Measurements from ENCODE around the gene ZMIZ2.
"Not testable (repeated sequence)": the region's sequence is repeated elsewhere in the genome, so short reads cannot be mapped to it uniquely, and the experiment has no call there.

Gene ZMIZ2

DNA sequence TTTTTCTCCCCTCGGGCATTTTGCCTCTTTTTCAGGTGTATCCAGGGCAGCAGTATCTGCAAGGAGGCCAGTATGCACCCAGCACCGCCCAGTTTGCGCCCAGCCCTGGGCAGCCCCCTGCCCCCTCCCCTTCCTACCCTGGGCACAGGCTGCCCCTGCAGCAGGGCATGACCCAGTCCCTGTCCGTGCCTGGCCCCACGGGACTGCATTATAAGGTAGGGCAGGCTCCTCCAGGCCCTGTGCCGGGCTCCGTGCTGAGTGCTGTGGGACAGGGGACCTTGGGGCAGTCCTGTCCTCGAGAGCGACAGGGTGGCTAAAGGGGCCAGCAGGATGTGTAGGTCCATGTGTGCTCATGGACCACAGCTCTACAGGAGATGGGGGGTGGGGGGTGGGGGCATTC is 10.6 kb downstream of the ZMIZ2 start:
- DNase-seq = no peak

DNA sequence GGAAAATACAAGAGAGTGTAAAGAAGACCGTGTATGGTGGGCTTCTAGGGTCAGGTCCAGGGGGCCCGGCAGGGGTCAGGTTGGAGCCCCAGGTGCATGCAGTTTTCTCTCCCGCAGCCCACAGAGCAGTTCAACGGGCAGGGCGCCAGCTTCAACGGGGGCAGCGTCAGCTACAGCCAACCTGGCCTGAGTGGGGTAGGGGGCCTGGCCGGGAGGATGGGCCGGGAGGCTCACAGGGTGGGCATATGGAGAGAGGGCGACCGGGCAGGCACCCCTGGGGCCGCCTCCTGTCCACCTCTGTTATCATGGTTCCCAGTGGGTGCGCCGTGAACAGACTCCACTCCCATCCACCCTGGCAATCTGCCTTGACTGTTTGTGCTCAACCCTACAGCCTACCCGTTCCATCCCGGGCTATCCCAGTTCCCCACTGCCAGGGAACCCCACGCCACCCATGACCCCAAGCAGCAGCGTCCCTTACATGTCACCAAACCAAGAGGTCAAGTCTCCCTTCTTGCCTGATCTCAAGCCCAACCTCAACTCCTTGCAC is 11.5 kb downstream of the ZMIZ2 start:
- DNase-seq = no peak

DNA sequence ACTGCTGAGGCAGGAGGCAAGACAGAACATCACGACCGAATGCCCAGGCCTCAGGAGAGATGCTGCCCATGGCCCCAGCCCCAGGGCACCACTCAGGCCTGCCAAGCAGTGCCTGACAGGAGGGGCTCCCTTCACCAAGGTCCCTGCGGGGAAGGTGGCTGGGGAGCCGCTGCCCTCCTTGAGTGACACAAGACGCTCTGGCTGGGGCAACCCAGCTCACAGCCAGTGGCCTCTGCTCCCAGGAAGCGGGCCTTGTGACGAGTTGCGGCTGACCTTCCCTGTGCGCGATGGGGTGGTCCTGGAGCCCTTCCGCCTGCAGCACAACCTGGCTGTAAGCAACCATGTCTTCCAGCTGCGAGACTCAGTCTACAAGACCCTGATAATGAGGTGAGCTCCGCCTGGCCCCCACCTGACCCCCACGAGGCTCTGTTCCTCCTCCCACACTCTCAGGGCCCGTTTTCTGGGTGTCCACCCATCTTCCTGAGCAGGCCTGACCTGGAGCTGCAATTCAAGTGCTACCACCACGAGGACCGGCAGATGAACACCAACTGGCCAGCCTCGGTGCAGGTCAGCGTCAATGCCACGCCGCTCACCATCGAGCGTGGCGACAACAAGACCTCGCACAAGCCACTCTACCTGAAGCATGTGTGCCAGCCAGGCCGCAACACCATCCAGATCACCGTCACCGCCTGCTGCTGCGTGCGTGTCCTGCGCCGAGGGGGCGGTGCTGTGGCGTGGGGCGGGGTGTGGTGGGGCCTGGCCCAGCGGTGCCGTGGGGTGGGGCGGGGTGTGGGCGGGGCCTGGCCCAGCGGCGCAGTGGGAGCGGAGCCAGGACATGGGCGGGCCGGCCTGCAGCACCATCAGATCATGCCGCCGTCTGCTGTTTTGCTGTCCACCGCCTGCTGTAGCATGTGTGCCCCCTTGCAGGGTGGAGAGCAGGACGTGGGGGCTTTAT is 12.8 kb downstream of the ZMIZ2 start:
- no peak for DNase-seq

DNA sequence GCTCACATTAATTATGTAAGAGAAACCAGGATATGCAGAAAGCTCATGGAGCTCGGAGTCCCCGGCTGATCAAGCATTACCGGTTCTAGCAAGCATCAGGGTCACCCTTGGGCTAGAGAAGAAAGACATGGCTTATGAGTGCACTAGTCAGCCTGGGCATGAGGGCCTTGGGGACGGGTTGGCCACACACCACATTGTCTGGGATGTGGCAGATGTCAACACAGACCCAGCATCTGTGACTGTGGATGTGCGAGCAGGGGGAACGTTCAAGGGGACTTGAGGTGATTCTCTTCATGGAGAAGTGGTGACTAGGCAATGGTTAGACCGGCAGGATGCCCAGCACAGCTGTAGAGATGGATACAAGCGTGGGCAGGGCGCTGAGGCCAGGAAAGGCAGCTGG is 13.7 kb downstream of the ZMIZ2 start:
- DNase-seq = no peak

DNA sequence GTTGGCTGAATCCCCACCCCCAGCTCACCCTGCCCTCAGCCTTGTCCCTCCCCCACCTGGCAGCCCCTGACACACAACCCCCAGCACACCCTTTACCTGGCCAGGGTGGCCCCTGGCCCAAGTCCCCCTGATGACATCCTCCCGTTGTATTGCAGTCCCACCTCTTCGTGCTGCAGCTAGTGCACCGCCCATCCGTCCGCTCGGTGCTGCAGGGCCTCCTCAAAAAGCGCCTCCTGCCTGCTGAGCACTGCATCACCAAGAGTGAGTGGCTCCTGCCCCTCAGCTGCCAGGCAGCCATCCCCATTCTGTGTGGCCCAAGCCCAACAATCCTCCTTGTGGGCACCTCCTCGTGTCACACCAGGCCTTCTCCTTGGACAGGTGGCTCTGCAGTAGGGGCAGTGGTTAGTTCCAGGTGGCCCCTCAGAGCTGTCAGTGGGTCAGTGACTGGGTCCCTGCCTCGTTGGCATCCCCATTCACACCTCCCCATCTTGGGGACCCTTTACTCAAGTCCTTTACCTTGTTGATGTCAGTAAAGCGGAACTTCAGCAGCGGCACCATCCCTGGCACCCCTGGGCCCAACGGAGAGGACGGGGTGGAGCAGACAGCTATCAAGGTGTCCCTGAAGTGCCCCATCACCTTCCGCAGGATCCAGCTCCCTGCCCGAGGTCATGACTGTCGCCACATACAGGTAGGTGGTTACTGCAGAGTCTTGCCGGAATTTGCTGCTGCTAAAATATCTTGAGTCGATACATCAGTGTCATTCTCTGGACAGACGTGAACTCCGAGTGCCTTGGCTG is 14.3 kb downstream of the ZMIZ2 start:
- no peak for DNase-seq

DNA sequence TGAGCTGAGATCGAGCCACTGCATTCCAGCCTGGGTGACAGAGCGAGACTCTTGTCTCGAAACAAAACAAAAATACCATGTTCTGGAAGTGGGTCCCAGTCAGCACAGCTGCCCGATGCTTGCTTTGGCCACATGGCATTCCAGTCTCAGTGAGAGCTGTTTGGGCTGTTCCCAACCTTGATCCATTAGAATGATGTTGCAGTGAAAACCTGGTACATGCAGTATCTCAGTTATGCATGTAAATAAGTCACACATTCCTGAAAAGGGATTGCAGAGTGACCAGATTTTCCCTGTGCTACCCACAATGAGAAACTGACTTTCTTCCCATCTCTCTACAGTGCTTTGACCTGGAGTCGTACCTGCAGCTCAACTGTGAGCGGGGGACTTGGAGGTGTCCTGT is 15.4 kb downstream of the ZMIZ2 start:
- no peak for DNase-seq

DNA sequence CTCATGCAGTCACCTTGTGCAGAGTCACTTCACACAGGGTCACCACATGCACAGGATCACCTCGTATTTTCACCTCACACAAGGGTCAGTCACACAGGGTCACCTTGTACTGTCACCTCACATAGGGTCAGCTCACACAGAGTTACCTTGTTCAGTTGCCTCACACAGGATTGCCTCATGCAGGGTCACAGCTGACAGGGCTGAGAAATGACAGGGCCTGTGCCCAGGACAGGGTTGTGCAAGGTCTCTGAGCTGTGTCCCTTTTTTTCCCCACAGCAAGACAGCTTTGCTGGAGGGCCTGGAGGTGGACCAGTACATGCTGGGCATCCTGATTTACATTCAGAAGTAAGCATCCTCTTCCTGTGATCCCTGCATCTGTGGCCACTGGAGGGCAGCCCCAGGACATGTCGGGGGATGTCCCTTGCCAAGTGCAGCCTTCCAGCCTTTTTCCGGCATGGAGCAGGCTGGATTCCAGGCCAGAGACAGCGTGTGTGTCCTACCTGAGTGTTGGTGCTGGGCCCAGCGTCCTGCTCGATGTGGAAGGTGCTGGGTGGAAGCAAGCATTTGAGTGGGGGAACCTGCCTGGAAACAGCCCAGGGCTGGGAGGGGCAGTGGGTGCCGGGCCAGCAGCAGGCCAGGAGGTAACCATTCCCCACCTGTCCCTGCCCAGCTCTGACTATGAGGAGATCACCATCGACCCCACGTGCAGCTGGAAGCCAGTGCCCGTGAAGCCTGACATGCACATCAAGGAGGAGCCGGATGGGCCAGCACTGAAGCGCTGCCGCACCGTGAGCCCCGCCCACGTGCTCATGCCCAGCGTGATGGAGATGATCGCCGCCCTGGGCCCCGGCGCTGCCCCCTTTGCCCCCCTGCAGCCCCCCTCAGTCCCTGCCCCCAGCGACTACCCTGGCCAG is 16.3 kb downstream of the ZMIZ2 start:
- no peak for DNase-seq

DNA sequence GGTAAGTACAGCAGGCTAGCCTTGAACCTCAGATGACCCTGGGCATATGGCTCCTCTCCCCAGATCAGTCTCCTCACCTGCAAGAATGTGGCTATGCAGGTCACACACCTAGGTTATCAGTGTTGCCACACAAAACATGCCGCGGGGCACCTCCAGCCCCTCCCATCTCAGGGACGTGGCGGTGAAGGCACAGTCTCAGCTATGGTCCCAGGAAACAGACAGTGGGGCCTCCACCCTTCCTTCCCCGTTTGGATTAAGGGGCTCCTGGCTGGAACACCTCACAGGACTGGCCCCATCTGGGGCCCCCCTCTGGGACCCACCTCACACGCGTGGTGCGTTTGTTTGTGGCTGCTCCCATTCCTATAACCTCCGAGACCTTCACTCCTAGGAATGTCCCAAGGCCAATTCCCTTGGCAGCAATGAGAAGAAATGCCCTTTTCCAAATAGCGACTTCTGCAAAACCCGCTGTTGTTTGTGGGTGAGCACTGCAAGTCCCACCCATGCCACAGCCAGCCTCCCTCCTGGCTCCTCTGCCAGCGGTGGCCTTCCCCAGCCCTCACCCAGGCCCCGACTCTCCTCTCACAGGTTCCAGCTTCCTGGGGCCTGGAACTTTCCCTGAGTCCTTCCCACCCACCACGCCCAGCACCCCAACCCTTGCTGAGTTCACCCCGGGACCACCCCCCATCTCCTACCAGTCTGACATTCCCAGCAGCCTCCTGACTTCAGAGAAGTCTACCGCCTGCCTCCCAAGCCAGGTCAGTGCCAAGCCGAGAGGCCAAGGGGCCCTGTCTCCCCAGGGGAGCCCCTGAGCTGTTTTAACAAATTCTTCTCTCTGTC is 17.1 kb downstream of the ZMIZ2 start:
- DNase-seq = no peak

DNA sequence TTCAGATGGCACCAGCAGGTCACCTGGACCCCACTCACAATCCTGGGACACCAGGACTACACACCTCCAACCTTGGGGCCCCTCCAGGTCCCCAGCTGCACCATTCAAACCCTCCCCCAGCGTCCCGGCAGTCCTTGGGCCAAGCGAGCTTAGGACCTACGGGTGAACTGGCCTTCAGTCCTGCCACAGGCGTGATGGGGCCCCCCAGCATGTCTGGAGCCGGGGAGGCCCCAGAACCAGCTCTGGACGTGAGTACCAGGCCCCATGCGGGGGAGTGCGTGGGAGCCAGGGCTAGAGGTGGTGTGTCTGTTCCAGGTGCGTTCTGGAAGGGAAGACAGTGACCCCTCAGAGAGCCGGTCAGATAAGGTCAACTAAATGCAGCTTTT is 17.8 kb downstream of the ZMIZ2 start:
- no peak for DNase-seq

DNA sequence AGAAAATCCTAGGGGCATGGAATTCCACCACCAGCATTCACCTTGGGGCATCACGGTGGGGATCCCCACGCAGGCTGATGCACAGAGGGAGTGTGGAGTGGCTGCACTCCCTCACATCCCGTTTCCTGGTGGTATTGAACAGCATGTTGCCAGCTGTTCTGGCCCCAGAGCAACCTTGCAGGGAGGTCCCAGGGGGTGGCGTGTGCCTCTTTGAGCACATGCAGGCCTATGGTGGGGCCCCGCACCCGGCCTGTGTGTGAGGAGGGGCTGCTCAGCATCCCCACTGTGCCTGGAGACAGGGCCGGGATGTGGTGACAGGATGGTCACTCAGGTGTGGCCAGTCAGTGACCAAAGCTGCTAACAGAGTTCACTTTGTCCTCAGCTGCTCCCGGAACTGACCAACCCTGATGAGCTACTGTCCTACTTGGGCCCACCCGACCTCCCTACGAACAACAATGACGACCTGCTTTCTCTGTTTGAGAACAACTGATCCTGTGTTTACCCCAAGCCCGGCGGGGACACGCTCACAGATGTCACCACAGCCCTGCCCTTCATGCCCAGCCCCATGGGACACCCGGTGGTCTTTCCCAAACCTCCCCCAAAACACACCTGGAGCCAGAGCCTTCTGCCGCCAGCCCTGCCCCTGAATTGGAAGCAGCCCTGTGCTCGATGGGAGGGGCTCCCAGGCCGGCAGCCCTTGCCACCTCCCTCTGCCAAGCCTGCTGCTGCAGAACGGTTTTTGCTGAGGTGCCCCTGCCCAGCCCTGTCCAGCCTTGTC is 18.7 kb downstream of the ZMIZ2 start:
- no peak for DNase-seq

DNA sequence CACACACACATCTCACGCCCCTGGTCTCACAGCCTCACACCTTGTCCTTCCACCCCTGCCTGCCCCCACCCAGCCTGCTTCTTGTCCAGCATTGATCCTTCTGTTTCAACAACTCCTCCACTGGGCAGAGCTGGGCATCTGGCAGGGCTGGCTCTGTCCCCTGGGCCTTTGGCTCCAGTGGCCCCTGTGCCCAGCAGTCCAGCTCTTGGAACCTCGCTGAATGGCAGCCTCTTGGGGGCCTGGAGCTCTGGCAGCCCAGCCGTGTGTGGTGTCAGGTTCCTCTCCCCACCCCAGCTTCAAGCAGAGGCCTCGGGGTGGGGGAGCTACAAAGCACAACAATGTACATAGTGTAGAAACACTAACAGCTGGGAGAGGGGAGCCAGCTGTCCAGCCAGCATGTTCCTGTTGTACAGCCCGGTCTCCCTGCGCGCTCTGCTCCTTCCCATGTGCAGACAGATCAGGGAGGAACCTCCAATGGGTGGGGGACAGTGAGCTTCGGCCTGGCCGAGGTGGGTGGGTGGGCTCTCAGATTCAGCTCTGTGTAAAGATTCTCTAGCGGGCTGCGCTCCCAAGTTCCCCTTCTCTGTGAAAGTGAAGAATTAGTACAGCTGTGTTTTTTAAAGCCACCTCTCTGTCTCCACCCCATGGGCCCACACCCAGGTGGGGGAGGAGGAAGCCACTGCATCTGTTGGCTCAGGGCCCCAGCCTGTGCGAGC is 19.4 kb downstream of the ZMIZ2 start:
- no peak for DNase-seq

DNA sequence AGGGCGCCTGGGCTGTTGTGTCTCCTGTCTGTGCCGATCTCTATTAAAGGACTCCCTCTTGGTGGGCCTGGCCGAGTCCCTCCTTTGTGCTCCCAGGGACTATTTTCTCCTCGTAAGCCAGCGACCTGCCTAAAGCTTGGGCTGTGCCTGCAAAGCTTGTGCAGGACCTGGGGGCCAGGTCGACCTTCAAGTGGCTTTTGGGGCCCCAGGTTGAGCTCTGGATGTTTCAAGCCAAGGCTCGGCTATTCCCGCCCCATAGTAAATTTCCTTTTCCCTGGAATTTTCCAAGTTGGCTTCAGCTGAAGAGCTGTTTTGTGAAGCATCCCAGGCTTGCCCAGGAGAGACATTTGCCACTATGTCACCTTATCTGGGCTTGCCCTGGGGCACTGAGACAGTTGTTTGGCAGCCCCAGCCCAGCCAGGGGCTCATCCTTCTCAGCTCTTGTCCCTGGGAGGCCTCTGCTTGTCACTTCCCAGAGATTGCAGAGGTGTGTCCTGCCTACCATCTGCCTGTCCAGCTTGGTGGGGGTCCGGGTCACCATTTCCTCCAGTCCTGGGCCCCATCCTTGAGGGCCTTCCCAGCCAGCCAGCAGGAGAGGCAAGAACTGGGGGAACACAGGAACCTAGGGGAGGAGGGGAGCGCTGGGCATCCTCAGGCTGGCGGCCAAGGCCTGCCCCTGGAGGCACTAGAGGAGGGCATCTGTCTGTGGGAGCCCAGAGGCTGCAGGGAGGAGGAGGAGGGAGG is 20.2 kb downstream of the ZMIZ2 start:
- DNase-seq = no peak

DNA sequence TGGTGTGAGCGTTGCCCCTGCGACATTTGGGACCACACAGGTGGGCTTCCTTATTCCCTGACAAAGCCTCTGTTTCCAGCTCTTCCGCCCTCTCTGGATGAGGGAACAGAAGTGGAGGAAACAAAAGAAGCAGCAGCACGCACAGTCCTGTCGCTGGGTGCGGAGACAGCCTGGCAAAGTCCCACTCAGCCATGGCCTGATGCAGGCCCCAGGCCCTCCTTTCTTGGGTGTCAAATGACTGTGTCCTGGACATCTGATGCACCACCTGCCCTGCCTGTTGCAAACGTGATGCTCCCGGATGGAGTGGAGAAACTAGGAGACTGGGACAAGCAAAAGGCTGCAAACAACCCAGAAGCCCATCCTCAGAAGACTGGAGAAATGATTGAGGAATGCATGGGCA is 20.7 kb downstream of the ZMIZ2 start:
- no peak for DNase-seq

DNA sequence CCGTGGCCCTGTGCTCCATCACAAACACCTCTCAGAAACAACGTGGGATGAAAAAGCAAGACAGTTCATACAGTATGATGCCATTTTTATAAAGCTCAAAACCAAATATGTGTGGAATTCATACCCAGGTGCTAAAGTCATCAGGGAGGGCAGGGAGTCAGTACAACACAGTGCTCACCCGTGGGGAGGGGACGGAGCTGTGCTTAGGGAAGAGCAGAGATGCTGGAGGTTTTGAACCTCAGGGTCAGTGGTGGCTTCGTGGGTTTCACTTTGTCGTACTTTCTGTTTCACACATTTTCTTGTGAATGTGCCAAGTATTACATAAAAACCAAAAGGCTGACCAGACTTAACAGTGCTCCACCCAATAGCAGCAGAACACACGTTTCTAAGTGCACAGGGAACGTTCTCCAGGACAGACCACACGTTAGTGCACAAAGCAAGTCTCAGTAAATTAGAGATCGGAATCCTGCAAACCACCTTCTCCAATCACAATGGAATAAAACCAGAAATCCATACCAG is 21.2 kb downstream of the ZMIZ2 start:
- DNase-seq = no peak

DNA sequence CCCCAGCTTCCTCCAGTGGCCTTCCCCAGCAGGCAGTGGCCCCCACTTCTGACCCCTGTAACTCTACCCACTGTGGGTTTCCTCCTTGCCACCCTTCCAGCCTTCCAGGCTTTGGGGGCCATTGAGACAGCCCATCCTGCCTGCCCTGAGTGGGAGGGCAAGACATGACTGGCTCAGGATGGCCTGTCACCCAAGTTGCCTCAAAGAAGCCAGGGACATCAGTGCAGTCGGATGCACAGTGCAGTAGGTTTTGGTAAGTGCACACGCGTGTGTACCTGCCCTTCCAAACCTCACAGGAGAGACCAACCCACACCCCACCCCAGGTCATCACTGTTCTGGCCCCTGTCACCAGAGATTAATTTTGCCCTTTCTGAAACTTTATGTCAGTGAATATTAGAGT is 22.7 kb downstream of the ZMIZ2 start:
- DNase-seq = no peak

DNA sequence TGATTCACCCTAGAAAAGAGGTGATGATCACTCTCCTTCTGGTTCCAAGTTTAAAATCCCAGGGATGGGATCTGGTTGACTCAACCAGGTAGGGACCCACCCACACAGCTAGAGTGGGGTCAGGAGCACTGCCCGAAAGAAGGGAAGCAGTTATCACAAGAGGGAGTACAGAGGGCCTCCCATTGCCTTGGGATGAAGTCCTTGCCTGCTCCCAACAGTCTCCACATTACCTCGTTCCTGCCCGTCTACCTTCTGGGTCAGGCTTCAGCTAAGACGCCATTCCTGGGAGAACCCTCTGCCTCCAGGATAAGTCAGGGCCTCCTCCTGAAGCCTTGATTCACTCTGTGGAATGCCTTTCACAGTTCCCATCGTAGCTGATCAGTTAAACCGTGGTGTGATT is 23.8 kb downstream of the ZMIZ2 start:
- no peak for DNase-seq

DNA sequence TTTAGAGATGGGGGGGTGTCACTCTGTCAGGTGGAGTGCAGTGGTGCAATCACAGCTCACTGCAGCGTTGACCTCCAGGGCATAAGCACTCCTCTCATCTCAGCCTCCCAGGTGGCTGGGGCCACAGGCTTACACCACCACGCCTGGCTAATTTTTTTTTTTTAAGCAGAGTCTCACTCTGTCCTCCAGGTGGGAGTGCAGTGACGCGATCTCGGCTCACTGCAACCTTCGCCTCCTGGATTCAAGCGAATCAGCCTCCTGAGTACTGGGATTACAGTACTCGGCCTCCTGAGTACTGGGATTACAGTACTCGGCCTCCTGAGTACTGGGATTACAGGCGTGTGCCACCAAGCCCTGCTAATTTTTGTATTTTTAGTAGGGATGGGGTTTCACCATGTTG is 24.2 kb downstream of the ZMIZ2 start:
- no peak for DNase-seq

DNA sequence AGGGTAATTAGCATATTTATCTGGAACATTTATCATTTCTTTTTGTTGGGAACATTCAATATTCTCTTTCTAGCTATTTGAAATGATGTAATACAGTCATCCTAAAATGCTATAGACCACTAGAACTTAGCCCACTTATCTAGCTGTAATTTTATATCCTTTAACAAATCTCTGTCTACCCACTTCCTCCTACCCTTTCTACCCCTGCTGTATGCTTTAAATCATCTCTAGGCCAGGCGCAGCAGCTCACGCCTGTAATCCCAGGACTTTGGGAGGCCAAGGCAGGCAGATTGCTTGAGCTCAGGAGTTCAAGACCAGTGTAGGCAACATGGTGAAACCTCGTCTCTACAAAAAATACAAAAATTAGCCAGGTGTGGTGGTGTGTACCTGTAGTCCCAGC is 25.8 kb downstream of the ZMIZ2 start:
- DNase-seq = not testable (repeated sequence)

DNA sequence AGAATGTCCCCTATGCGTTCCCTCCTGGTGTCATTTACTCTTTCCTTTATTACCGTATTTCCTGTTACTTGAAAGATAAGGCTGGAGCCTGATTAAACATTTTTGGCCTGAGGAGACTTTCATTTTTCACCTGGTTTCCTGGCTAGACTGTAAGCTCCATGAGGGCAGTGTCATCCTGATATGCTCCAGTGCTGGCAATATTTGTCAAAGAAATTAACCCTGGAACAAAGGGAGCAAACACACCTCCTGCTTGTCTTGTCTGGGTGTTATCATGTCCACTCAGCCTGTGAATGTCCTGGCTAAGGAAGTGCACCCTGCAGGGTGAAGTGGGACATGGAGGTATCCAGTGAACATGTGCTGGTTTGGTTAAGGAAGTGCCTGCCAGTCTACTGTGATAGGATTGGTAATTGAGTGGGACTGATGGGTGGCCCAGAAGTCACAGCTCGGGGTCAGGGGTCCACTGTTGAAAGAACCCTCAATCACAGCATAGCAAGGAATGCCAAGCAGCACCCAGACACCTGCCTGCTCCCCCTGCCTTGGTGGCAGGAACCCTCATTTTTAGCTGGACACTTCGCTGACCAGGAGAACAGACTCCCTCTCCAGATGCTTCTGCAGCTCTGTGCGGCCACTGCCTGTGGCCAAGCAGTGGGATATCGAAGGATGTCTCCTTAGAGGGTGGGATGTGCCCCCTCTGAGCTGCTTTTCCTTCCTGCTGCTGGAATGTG is 26.9 kb downstream of the ZMIZ2 start:
- DNase-seq = no peak
